GM23338 (cell line): ENCODE data around the gene SH3RF3. TPM values are rescaled to one million over a fixed set of nuclear protein-coding genes. Genes with fewer than 3 reads are reported as not detected.

Experiments used
- ATAC-seq: fragments of 200-7000 bp; cut with Tn5 transposase; 3 replicates; pipeline ENCODE4 v1.9.1; 2020
- DNase-seq: peaks from one replicate; pipeline ENCODE4 v3.0.0-alpha.2; 2015; ENCODE audit warnings: low spot score
- H2AFZ ChIP-seq: fragments of 200-600 bp; sonication (generic); 2 replicates; pipeline ENCODE4 v1.8.0; 2016; ENCODE audit warnings: antibody characterized with exemption, mild to moderate bottlenecking, moderate library complexity
- H3F3A ChIP-seq: fragments of 200-600 bp; sonication (generic); replicated peaks from 2 replicates; pipeline ENCODE4 v1.8.0; 2017; ENCODE audit warnings: antibody characterized with exemption, mixed run types, low read depth
- H3K27ac ChIP-seq: fragments of 200-600 bp; sonication (generic); 2 replicates; pipeline ENCODE4 v1.6.1; 2016; ENCODE audit warnings: low read depth
- H3K27me3 ChIP-seq: fragments of 200-600 bp; sonication (generic); 2 replicates; pipeline ENCODE4 v1.8.0; 2016; ENCODE audit warnings: mild to moderate bottlenecking, mixed run types, moderate library complexity; ENCODE audit not compliant: insufficient read depth
- H3K36me3 ChIP-seq: fragments of 200-600 bp; sonication (generic); 2 replicates; pipeline ENCODE4 v1.8.0; 2016; ENCODE audit warnings: mild to moderate bottlenecking; ENCODE audit not compliant: insufficient read depth
- H3K4me1 ChIP-seq: fragments of 200-600 bp; sonication (generic); 2 replicates; pipeline ENCODE4 v1.8.0; 2016; ENCODE audit warnings: mild to moderate bottlenecking, moderate library complexity; ENCODE audit not compliant: insufficient read depth
- H3K4me2 ChIP-seq: fragments of 200-600 bp; sonication (generic); 2 replicates; pipeline ENCODE4 v1.7.1; 2017; ENCODE audit warnings: mixed run types
- H3K4me3 ChIP-seq: fragments of 200-600 bp; sonication (generic); 2 replicates; pipeline ENCODE4 v1.6.1; 2016; ENCODE audit warnings: mixed run types
- H3K79me2 ChIP-seq: fragments of 200-600 bp; sonication (generic); replicated peaks from 2 replicates; pipeline ENCODE4 v1.8.0; 2017; ENCODE audit warnings: mild to moderate bottlenecking; ENCODE audit not compliant: insufficient read depth
- H3K9me2 ChIP-seq: fragments of 200-600 bp; sonication (generic); 2 replicates; pipeline ENCODE4 v1.8.0; 2017; ENCODE audit not compliant: insufficient read depth
- H4K20me1 ChIP-seq: fragments of 200-600 bp; sonication (generic); replicated peaks from 2 replicates; pipeline ENCODE4 v1.8.0; 2017; ENCODE audit warnings: mild to moderate bottlenecking; ENCODE audit not compliant: insufficient read depth
- H3K27ac Mint-ChIP-seq: 2 replicates; pipeline ENCODE4 v1.8.0; 2020; ENCODE audit warnings: inconsistent platforms, mild to moderate bottlenecking, moderate library complexity, mixed read lengths
- H3K27me3 Mint-ChIP-seq: 3 replicates; pipeline ENCODE4 v1.8.0; 2022; ENCODE audit warnings: low read depth, mild to moderate bottlenecking, moderate library complexity, mixed read lengths, inconsistent platforms; ENCODE audit not compliant: insufficient read depth, poor library complexity
- H3K36me3 Mint-ChIP-seq: 3 replicates; pipeline ENCODE4 v1.8.0; 2021; ENCODE audit warnings: low read depth, mild to moderate bottlenecking, inconsistent platforms, moderate library complexity, mixed read lengths
- H3K4me1 Mint-ChIP-seq: 3 replicates; pipeline ENCODE4 v1.8.0; 2020; ENCODE audit warnings: mild to moderate bottlenecking, inconsistent platforms, mixed read lengths
- H3K4me3 Mint-ChIP-seq: 3 replicates; pipeline ENCODE4 v1.8.0; 2021; ENCODE audit warnings: moderate library complexity, mild to moderate bottlenecking, inconsistent platforms, mixed read lengths
- H3K9me3 Mint-ChIP-seq: 3 replicates; pipeline ENCODE4 v1.8.0; 2020; ENCODE audit warnings: moderate library complexity, mild to moderate bottlenecking, inconsistent platforms, mixed read lengths
- CREB1 ChIP-seq: fragments of 250-450 bp; sonication (Bioruptor Pico); IDR thresholded peaks from 2 replicates; pipeline ENCODE4 v1.5.0; 2020; ENCODE audit warnings: low read depth, mild to moderate bottlenecking, moderate library complexity
- EZH2 ChIP-seq: fragments of 200-600 bp; sonication (generic); IDR thresholded peaks from one replicate; pipeline ENCODE4 v1.8.0; 2017; ENCODE audit warnings: antibody characterized with exemption, mild to moderate bottlenecking, low read depth; ENCODE audit not compliant: unreplicated experiment
- EZH2phosphoT487 ChIP-seq: fragments of 200-600 bp; sonication (generic); IDR thresholded peaks from one replicate; pipeline ENCODE4 v1.8.1; 2018; ENCODE audit warnings: antibody characterized with exemption; ENCODE audit not compliant: unreplicated experiment
- JUNB ChIP-seq: IDR thresholded peaks from one replicate; pipeline ENCODE4 v1.6.1; 2016; ENCODE audit warnings: antibody characterized with exemption; ENCODE audit not compliant: unreplicated experiment
- NANOG ChIP-seq: IDR thresholded peaks from 2 replicates; pipeline ENCODE4 v1.6.1; 2016; ENCODE audit warnings: antibody characterized with exemption, borderline replicate concordance
- POLR2AphosphoS5 ChIP-seq: IDR thresholded peaks from 2 replicates; pipeline ENCODE4 v1.6.1; 2016; ENCODE audit warnings: antibody characterized with exemption, low read depth
- STAT1 ChIP-seq: IDR thresholded peaks from one replicate; pipeline ENCODE4 v1.6.1; 2016; ENCODE audit warnings: antibody characterized with exemption; ENCODE audit not compliant: unreplicated experiment
- ZNF114 ChIP-seq: fragments of 250-450 bp; sonication (Bioruptor Pico); IDR thresholded peaks from 2 replicates; pipeline ENCODE4 v1.5.0; 2020; ENCODE audit warnings: mild to moderate bottlenecking, moderate library complexity
- ZNF331 ChIP-seq: fragments of 250-450 bp; sonication (Bioruptor Pico); IDR thresholded peaks from 2 replicates; pipeline ENCODE4 v1.5.0; 2020; ENCODE audit warnings: low read depth, mild to moderate bottlenecking, moderate library complexity
- polyA plus RNA-seq: library from polyadenylated mRNA; unstranded; fragments of >200 nt; fragmentation: Nextera tagmentation; extraction: Ambion mirVana; gene quantifications from 2 replicates; pipeline ENCODE4 v1.2.1, GENCODE V29; 2016
- total RNA-seq: library from RNA; depleted of rRNA; stranded (reverse); fragments of >200 nt; shearing (Covaris generic); gene quantifications from 2 replicates; pipeline ENCODE4 v1.2.3, GENCODE V29; 2014
- TF ChIP-seq, protein P1 (sequence below): fragments of 250-450 bp; sonication (Bioruptor Pico); IDR thresholded peaks from 2 replicates; pipeline ENCODE4 v1.5.0; 2020; ENCODE audit warnings: mild to moderate bottlenecking, moderate library complexity
- TF ChIP-seq, protein P2 (sequence below): IDR thresholded peaks from 2 replicates; pipeline ENCODE4 v1.6.1; 2016; ENCODE audit warnings: antibody characterized with exemption
- TF ChIP-seq, protein P3 (sequence below): IDR thresholded peaks from one replicate; pipeline ENCODE4 v1.6.1; 2018; ENCODE audit warnings: antibody characterized with exemption; ENCODE audit not compliant: unreplicated experiment
- TF ChIP-seq, protein P4 (sequence below), 2 experiments: fragments of 200-600 bp in 1 of 2; sonication (generic) in 1 of 2; conservative IDR thresholded peaks; 2 replicates each; pipeline versions ENCODE4 v1.5.1 to v1.6.1; 2016 to 2017; ENCODE audit warnings: antibody characterized with exemption in 2 of 2, low read depth in 2 of 2, mild to moderate bottlenecking in 2 of 2, moderate library complexity in 1 of 2

The SH3RF3 gene
- total and polyA plus RNA-seq, 2 experiments from 2014 or later: 0.11 to 0.63 TPM

DNA sequence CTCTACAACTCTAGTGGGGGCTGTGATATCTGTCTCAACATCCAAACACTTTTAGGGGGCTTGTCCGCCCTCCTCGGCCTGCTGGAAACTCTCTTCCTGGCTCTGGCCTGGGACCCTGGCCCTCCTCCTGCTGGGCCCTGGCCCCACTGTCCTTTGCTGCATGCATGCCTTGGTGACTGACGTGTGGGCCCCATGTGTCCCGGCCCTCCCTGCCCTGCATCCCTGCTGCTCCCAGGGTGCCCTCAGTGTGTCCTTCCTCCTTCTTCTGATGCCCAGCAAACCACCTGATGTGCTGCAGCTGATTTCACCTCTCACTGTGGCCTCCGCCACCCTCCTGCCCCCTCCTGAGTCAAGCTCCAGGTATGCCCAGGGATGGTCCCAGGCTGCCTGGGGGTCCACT lies 383.1 kb downstream of the SH3RF3 start:
- ATAC-seq (no peak), DNase-seq (no peak)
- Histone ChIP-seq H2AFZ (no peak overlapping the region), H3K4me2 (no peak overlapping the region), H3K4me1 (no peaks in the 10 kb centered on the region), H3K36me3 (no peaks in the 10 kb centered on the region), H3K27me3 (no peaks in the 10 kb centered on the region), H3K79me2 (no peaks in the 10 kb centered on the region), H4K20me1 (no peaks in the 10 kb centered on the region), H3K27ac (no peak overlapping the region), H3K4me3 (no peak overlapping the region), H3K9me2 (no peaks in the 10 kb centered on the region), H3F3A (no peaks in the 10 kb centered on the region)
- H3K36me3 Mint-ChIP-seq: no peaks in the 10 kb centered on the region
- TF ChIP-seq EZH2phosphoT487 (no peak), CREB1 (no peak), ZNF114 (no peak), JUNB (no peak), ZNF331 (CRISPR knock-in tag) (no peak), EZH2 (no peak), POLR2AphosphoS5 (no peak), NANOG (no peak), STAT1 (no peak)
- TF ChIP-seq, protein P1, sequence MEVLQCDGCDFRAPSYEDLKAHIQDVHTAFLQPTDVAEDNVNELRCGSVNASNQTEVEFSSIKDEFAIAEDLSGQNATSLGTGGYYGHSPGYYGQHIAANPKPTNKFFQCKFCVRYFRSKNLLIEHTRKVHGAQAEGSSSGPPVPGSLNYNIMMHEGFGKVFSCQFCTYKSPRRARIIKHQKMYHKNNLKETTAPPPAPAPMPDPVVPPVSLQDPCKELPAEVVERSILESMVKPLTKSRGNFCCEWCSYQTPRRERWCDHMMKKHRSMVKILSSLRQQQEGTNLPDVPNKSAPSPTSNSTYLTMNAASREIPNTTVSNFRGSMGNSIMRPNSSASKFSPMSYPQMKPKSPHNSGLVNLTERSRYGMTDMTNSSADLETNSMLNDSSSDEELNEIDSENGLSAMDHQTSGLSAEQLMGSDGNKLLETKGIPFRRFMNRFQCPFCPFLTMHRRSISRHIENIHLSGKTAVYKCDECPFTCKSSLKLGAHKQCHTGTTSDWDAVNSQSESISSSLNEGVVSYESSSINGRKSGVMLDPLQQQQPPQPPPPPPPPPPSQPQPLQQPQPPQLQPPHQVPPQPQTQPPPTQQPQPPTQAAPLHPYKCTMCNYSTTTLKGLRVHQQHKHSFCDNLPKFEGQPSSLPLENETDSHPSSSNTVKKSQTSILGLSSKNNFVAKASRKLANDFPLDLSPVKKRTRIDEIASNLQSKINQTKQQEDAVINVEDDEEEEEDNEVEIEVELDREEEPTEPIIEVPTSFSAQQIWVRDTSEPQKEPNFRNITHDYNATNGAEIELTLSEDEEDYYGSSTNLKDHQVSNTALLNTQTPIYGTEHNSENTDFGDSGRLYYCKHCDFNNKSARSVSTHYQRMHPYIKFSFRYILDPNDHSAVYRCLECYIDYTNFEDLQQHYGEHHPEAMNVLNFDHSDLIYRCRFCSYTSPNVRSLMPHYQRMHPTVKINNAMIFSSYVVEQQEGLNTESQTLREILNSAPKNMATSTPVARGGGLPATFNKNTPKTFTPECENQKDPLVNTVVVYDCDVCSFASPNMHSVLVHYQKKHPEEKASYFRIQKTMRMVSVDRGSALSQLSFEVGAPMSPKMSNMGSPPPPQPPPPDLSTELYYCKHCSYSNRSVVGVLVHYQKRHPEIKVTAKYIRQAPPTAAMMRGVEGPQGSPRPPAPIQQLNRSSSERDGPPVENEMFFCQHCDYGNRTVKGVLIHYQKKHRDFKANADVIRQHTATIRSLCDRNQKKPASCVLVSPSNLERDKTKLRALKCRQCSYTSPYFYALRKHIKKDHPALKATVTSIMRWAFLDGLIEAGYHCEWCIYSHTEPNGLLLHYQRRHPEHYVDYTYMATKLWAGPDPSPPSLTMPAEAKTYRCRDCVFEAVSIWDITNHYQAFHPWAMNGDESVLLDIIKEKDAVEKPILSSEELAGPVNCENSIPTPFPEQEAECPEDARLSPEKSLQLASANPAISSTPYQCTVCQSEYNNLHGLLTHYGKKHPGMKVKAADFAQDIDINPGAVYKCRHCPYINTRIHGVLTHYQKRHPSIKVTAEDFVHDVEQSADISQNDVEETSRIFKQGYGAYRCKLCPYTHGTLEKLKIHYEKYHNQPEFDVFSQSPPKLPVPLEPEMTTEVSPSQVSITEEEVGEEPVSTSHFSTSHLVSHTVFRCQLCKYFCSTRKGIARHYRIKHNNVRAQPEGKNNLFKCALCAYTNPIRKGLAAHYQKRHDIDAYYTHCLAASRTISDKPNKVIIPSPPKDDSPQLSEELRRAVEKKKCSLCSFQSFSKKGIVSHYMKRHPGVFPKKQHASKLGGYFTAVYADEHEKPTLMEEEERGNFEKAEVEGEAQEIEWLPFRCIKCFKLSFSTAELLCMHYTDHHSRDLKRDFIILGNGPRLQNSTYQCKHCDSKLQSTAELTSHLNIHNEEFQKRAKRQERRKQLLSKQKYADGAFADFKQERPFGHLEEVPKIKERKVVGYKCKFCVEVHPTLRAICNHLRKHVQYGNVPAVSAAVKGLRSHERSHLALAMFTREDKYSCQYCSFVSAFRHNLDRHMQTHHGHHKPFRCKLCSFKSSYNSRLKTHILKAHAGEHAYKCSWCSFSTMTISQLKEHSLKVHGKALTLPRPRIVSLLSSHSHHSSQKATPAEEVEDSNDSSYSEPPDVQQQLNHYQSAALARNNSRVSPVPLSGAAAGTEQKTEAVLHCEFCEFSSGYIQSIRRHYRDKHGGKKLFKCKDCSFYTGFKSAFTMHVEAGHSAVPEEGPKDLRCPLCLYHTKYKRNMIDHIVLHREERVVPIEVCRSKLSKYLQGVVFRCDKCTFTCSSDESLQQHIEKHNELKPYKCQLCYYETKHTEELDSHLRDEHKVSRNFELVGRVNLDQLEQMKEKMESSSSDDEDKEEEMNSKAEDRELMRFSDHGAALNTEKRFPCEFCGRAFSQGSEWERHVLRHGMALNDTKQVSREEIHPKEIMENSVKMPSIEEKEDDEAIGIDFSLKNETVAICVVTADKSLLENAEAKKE (CRISPR knock-in tag): no peak
- TF ChIP-seq, protein P2, sequence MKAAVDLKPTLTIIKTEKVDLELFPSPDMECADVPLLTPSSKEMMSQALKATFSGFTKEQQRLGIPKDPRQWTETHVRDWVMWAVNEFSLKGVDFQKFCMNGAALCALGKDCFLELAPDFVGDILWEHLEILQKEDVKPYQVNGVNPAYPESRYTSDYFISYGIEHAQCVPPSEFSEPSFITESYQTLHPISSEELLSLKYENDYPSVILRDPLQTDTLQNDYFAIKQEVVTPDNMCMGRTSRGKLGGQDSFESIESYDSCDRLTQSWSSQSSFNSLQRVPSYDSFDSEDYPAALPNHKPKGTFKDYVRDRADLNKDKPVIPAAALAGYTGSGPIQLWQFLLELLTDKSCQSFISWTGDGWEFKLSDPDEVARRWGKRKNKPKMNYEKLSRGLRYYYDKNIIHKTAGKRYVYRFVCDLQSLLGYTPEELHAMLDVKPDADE: no peak
- TF ChIP-seq, protein P3, sequence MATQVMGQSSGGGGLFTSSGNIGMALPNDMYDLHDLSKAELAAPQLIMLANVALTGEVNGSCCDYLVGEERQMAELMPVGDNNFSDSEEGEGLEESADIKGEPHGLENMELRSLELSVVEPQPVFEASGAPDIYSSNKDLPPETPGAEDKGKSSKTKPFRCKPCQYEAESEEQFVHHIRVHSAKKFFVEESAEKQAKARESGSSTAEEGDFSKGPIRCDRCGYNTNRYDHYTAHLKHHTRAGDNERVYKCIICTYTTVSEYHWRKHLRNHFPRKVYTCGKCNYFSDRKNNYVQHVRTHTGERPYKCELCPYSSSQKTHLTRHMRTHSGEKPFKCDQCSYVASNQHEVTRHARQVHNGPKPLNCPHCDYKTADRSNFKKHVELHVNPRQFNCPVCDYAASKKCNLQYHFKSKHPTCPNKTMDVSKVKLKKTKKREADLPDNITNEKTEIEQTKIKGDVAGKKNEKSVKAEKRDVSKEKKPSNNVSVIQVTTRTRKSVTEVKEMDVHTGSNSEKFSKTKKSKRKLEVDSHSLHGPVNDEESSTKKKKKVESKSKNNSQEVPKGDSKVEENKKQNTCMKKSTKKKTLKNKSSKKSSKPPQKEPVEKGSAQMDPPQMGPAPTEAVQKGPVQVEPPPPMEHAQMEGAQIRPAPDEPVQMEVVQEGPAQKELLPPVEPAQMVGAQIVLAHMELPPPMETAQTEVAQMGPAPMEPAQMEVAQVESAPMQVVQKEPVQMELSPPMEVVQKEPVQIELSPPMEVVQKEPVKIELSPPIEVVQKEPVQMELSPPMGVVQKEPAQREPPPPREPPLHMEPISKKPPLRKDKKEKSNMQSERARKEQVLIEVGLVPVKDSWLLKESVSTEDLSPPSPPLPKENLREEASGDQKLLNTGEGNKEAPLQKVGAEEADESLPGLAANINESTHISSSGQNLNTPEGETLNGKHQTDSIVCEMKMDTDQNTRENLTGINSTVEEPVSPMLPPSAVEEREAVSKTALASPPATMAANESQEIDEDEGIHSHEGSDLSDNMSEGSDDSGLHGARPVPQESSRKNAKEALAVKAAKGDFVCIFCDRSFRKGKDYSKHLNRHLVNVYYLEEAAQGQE: no peak
- TF ChIP-seq, protein P4, sequence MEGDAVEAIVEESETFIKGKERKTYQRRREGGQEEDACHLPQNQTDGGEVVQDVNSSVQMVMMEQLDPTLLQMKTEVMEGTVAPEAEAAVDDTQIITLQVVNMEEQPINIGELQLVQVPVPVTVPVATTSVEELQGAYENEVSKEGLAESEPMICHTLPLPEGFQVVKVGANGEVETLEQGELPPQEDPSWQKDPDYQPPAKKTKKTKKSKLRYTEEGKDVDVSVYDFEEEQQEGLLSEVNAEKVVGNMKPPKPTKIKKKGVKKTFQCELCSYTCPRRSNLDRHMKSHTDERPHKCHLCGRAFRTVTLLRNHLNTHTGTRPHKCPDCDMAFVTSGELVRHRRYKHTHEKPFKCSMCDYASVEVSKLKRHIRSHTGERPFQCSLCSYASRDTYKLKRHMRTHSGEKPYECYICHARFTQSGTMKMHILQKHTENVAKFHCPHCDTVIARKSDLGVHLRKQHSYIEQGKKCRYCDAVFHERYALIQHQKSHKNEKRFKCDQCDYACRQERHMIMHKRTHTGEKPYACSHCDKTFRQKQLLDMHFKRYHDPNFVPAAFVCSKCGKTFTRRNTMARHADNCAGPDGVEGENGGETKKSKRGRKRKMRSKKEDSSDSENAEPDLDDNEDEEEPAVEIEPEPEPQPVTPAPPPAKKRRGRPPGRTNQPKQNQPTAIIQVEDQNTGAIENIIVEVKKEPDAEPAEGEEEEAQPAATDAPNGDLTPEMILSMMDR (conservative IDR thresholded peaks at IDR 0.05; ENCODE audit: low read depth in 2 of 2): no peak
- H3K27ac Mint-ChIP-seq: no peak overlapping the region
- 0 out of 3 replicates have a peak, but pooled peaks cover 2% of the 10 kb centered on the region for H3K4me1 Mint-ChIP-seq
- peaks cover 16% of the 10 kb centered on the region for H3K27me3 Mint-ChIP-seq
- H3K4me3 Mint-ChIP-seq: no peak overlapping the region
- H3K9me3 Mint-ChIP-seq: no peaks in the 10 kb centered on the region
